SK-N-SH (cell line): ENCODE results near the gene SLC17A9.
A peak's percentile ranks its signal among the peaks of the same experiment; 100 is the strongest.

Source experiments
- EZH2phosphoT487 ChIP-seq: fragments of 200-600 bp; sonication (generic); IDR thresholded peaks from 2 replicates; pipeline ENCODE4 v1.6.1; 2017; ENCODE audit warnings: low read depth, mixed run types, mild to moderate bottlenecking, antibody characterized with exemption, moderate library complexity, borderline replicate concordance
- FOSL2 ChIP-seq: IDR thresholded peaks from 2 replicates; pipeline ENCODE4 v1.4.0; 2012; ENCODE audit warnings: low read depth, mild to moderate bottlenecking, moderate library complexity, borderline replicate concordance
- MXI1 ChIP-seq: IDR thresholded peaks from 2 replicates; pipeline ENCODE4 v1.6.1; 2012; ENCODE audit warnings: mild to moderate bottlenecking, low read depth, low read length, improper control_type of control experiment
- PBX3 ChIP-seq: IDR thresholded peaks from 2 replicates; pipeline ENCODE4; 2012
- RAD21 ChIP-seq: IDR thresholded peaks from 2 replicates; pipeline ENCODE4 v1.6.1; 2012; ENCODE audit warnings: mild to moderate bottlenecking, low read length
- SMC3 ChIP-seq: IDR thresholded peaks from 2 replicates; pipeline ENCODE4 v1.6.1; 2012; ENCODE audit warnings: low read depth, low read length, improper control_type of control experiment
- TAF1 ChIP-seq: IDR thresholded peaks from 2 replicates; pipeline ENCODE4 v1.6.1; 2012; ENCODE audit warnings: low read depth, mild to moderate bottlenecking, low read length, moderate library complexity, borderline replicate concordance
- TF ChIP-seq, protein P1 (sequence below): fragments of 200-600 bp; sonication (generic); IDR thresholded peaks from 2 replicates; pipeline ENCODE4 v1.6.1; 2017; ENCODE audit warnings: antibody characterized with exemption, mild to moderate bottlenecking, moderate library complexity
- TF ChIP-seq, protein P2 (sequence below): IDR thresholded peaks from 2 replicates; pipeline ENCODE4 v1.4.0; 2012; ENCODE audit warnings: low read depth

- TF ChIP-seq TAF1 (no peak), MXI1 (0 out of 2 replicates have a peak, but pooled peaks have one; percentile 41), RAD21 (peak; percentile 93), SMC3 (peak; percentile 92), EZH2phosphoT487 (no peak), FOSL2 (no peak), PBX3 (no peak)
- TF ChIP-seq, protein P1, sequence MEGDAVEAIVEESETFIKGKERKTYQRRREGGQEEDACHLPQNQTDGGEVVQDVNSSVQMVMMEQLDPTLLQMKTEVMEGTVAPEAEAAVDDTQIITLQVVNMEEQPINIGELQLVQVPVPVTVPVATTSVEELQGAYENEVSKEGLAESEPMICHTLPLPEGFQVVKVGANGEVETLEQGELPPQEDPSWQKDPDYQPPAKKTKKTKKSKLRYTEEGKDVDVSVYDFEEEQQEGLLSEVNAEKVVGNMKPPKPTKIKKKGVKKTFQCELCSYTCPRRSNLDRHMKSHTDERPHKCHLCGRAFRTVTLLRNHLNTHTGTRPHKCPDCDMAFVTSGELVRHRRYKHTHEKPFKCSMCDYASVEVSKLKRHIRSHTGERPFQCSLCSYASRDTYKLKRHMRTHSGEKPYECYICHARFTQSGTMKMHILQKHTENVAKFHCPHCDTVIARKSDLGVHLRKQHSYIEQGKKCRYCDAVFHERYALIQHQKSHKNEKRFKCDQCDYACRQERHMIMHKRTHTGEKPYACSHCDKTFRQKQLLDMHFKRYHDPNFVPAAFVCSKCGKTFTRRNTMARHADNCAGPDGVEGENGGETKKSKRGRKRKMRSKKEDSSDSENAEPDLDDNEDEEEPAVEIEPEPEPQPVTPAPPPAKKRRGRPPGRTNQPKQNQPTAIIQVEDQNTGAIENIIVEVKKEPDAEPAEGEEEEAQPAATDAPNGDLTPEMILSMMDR = peak; percentile 79
- TF ChIP-seq, protein P2, sequence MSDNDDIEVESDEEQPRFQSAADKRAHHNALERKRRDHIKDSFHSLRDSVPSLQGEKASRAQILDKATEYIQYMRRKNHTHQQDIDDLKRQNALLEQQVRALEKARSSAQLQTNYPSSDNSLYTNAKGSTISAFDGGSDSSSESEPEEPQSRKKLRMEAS = no peak
Observed at GRCh38 chr20:62971950-62972844, 19.7 kb downstream of the SLC17A9 start.
